ENCODE measurements around the gene PKNOX2.

DNA sequence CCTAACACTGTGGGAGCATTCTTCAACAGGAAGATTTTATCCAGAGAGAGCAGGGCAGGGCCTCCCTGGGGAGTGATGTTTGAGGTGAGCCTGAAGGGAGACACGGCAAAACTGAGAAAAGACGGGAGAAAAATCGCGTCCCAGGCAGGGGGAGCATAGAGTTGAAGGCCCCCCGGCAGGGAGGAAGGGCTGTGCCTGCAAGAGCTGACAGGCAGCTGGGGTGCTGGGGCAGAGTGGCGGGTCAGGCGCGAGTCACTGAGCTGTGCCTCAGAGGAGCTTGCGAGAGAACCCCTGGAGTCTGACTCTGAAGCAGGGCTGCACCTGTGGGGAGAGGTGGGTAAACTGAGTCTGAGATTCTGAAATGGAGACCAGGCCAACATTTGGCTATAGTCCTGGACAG, 14.8 kb downstream of the PKNOX2 start:
- TF ChIP-seq, protein P1, sequence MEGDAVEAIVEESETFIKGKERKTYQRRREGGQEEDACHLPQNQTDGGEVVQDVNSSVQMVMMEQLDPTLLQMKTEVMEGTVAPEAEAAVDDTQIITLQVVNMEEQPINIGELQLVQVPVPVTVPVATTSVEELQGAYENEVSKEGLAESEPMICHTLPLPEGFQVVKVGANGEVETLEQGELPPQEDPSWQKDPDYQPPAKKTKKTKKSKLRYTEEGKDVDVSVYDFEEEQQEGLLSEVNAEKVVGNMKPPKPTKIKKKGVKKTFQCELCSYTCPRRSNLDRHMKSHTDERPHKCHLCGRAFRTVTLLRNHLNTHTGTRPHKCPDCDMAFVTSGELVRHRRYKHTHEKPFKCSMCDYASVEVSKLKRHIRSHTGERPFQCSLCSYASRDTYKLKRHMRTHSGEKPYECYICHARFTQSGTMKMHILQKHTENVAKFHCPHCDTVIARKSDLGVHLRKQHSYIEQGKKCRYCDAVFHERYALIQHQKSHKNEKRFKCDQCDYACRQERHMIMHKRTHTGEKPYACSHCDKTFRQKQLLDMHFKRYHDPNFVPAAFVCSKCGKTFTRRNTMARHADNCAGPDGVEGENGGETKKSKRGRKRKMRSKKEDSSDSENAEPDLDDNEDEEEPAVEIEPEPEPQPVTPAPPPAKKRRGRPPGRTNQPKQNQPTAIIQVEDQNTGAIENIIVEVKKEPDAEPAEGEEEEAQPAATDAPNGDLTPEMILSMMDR (IDR thresholded peaks at IDR 0.05; ENCODE audit: low read depth, low read length, missing input control), result no peak
- TF ChIP-seq, protein P2, sequence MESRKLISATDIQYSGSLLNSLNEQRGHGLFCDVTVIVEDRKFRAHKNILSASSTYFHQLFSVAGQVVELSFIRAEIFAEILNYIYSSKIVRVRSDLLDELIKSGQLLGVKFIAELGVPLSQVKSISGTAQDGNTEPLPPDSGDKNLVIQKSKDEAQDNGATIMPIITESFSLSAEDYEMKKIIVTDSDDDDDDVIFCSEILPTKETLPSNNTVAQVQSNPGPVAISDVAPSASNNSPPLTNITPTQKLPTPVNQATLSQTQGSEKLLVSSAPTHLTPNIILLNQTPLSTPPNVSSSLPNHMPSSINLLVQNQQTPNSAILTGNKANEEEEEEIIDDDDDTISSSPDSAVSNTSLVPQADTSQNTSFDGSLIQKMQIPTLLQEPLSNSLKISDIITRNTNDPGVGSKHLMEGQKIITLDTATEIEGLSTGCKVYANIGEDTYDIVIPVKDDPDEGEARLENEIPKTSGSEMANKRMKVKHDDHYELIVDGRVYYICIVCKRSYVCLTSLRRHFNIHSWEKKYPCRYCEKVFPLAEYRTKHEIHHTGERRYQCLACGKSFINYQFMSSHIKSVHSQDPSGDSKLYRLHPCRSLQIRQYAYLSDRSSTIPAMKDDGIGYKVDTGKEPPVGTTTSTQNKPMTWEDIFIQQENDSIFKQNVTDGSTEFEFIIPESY (IDR thresholded peaks at IDR 0.05), result no peak
- TF ChIP-seq EGR1 (IDR thresholded peaks at IDR 0.05; ENCODE audit: low read depth in 2 of 2) (no peak), GABPA (IDR thresholded peaks at IDR 0.05 in 1 of 2, conservative IDR thresholded peaks at IDR 0.05 in 1 of 2) (no peak), JUND (IDR thresholded peaks at IDR 0.05) (no peak)
- TF ChIP-seq, protein P3, sequence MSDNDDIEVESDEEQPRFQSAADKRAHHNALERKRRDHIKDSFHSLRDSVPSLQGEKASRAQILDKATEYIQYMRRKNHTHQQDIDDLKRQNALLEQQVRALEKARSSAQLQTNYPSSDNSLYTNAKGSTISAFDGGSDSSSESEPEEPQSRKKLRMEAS (IDR thresholded peaks at IDR 0.05), result no peak
